ENCODE data around the gene SESN1. TPM values are rescaled to one million over a fixed set of nuclear protein-coding genes. Genes with fewer than 3 reads are reported as not detected.

Gene SESN1
- total RNA-seq, 1 experiment from 2014 or later = 30.2 TPM

DNA sequence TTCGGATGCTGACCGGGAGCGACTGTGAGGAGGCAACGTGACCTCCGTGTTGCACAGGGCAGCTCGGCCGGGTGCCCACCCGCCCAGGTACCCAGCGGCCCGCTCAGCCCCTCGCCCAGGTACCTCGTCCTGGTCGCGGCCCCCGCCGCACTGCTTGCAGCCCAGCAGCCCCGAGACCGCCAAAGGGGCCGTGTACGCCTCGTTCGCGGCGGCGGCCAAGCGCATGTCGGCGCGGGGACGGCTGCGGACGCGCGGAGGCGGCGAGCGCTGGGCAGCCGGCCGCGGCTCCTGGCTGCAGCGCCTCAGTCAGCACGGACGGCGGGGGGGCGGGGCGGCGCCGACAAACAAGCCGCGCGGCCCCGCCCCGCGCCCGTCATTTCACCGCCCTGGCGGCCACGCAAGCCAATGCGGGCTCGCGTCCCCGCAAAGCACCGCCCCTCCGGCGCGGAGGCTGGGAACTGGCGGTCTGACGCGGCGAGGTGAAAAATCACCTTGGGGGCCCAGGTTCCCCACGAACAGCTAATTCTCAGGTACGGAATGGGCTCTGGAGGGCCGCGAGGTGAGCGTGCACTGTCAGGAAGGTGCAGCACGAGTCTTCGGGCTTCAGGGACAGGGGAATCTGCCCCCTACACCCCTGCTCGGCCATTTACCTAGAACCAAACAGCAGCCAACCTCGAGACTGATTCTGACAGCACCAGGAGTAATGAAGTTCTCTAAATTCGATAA is 85.2 kb downstream of the SESN1 start (continued):
- TF ChIP-seq ZNF281 (CRISPR knock-in tag; IDR thresholded peaks at IDR 0.05) (no peak), TP53 (CRISPR knock-in tag; IDR thresholded peaks at IDR 0.05) (0 out of 2 replicates have a peak, but pooled peaks have one; percentile 75), ZNF423 (CRISPR knock-in tag; IDR thresholded peaks at IDR 0.05) (no peak), JAZF1 (CRISPR knock-in tag; IDR thresholded peaks at IDR 0.05) (no peak), TCF7 (CRISPR knock-in tag; IDR thresholded peaks at IDR 0.05; ENCODE audit: low read depth) (0 out of 2 replicates have a peak, but pooled peaks have one; percentile 58), NFE2L1 (CRISPR knock-in tag; IDR thresholded peaks at IDR 0.05) (0 out of 2 replicates have a peak, but pooled peaks have one; percentile 28), GABPB1 (CRISPR knock-in tag; IDR thresholded peaks at IDR 0.05) (peak; percentile 40; the same call in 1 of the 2 replicates), ZNF263 (CRISPR knock-in tag; IDR thresholded peaks at IDR 0.05; ENCODE audit: low read depth) (no peak), MYBL2 (CRISPR knock-in tag; IDR thresholded peaks at IDR 0.05) (no peak), OVOL2 (CRISPR knock-in tag; IDR thresholded peaks at IDR 0.05; ENCODE audit: borderline replicate concordance) (no peak), ARID4B (CRISPR knock-in tag; IDR thresholded peaks at IDR 0.05; ENCODE audit: borderline replicate concordance) (no peak; the same call in 1 of the 2 replicates), SOX15 (CRISPR knock-in tag; IDR thresholded peaks at IDR 0.05) (no peak), MAX (CRISPR knock-in tag; IDR thresholded peaks at IDR 0.05) (peak; percentile 41; the same call in 1 of the 2 replicates), SMAD3 (CRISPR knock-in tag; IDR thresholded peaks at IDR 0.05; ENCODE audit: borderline replicate concordance) (no peak), KAT7 (CRISPR knock-in tag; IDR thresholded peaks at IDR 0.05; ENCODE audit: borderline replicate concordance) (no peak), ZNF121 (CRISPR knock-in tag; IDR thresholded peaks at IDR 0.05) (0 out of 2 replicates have a peak, but pooled peaks have one; percentile 16), JUN (CRISPR knock-in tag; IDR thresholded peaks at IDR 0.05) (no peak), ZNF416 (CRISPR knock-in tag; IDR thresholded peaks at IDR 0.05) (no peak), IRF2 (CRISPR knock-in tag; IDR thresholded peaks at IDR 0.05; ENCODE audit: borderline replicate concordance, low read depth) (no peak), SMAD4 (CRISPR knock-in tag; IDR thresholded peaks at IDR 0.05) (no peak), AFF4 (CRISPR knock-in tag; IDR thresholded peaks at IDR 0.05; ENCODE audit: borderline replicate concordance) (no peak)
- TF ChIP-seq, protein P1, sequence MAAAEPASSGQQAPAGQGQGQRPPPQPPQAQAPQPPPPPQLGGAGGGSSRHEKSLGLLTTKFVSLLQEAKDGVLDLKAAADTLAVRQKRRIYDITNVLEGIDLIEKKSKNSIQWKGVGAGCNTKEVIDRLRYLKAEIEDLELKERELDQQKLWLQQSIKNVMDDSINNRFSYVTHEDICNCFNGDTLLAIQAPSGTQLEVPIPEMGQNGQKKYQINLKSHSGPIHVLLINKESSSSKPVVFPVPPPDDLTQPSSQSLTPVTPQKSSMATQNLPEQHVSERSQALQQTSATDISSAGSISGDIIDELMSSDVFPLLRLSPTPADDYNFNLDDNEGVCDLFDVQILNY (CRISPR knock-in tag; IDR thresholded peaks at IDR 0.05) = peak; percentile 81; the same call in 1 of the 2 replicates
- TF ChIP-seq, protein P2, sequence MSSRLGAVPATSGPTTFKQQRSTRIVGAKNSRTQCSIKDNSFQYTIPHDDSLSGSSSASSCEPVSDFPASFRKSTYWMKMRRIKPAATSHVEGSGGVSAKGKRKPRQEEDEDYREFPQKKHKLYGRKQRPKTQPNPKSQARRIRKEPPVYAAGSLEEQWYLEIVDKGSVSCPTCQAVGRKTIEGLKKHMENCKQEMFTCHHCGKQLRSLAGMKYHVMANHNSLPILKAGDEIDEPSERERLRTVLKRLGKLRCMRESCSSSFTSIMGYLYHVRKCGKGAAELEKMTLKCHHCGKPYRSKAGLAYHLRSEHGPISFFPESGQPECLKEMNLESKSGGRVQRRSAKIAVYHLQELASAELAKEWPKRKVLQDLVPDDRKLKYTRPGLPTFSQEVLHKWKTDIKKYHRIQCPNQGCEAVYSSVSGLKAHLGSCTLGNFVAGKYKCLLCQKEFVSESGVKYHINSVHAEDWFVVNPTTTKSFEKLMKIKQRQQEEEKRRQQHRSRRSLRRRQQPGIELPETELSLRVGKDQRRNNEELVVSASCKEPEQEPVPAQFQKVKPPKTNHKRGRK (CRISPR knock-in tag; IDR thresholded peaks at IDR 0.05; ENCODE audit: borderline replicate concordance) = no peak
- TF ChIP-seq, protein P3, sequence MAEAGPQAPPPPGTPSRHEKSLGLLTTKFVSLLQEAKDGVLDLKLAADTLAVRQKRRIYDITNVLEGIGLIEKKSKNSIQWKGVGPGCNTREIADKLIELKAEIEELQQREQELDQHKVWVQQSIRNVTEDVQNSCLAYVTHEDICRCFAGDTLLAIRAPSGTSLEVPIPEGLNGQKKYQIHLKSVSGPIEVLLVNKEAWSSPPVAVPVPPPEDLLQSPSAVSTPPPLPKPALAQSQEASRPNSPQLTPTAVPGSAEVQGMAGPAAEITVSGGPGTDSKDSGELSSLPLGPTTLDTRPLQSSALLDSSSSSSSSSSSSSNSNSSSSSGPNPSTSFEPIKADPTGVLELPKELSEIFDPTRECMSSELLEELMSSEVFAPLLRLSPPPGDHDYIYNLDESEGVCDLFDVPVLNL (CRISPR knock-in tag; IDR thresholded peaks at IDR 0.05; ENCODE audit: borderline replicate concordance, low read depth) = 0 out of 2 replicates have a peak, but pooled peaks have one; percentile 42
